ENCODE measurements around the gene EMP1.

Gene EMP1

DNA sequence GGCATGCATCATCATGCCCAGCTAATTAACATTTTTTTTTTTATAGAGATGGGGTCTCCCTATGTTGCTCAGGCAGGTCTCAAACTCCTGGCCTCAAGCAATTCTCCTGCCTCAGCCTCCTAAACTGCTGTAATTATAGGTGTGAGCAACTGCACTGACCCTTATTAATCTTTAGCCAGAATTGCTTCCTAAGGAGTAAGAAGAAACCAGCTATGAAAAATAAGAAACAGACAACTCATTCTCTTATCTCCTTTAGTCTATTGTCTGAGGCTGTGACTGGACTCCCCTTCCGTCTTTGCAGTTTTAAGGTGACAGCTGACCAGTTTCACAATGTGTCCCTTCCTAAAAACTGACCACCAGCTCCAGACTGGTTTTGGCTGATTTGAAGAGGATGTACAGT lies 52.4 kb downstream of the EMP1 start:
- no peaks in the 10 kb centered on the region for H3K27me3 ChIP-seq (ENCODE audit: control insufficient read depth in 5 of 5, insufficient read depth in 4 of 5, low read length in 5 of 5)
- no peak overlapping the region for H3K27ac ChIP-seq (ENCODE audit: low read depth, low read length)
- no peaks in the 10 kb centered on the region for H3K4me1 ChIP-seq (ENCODE audit: control insufficient read depth in 5 of 5, insufficient read depth in 5 of 5, low read length in 5 of 5)

DNA sequence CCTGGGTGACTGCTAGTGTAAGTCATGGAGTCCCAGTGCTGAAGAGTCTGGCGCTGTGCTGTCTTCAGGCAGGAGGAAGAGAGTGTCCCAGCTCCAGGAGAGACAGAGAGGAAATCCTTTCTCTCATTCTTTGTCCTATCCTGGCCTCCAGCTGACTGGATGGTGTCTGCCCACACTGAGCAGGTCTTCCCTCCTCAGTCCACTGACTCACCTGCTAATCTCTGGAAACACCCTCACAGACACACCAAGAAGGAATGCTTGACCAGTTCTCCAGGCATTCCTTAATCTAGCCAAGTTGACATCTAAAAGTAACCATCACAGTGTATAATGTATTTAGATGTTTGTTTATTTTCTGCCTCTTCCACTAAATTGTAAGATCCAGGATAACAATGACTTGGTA lies 53.9 kb downstream of the EMP1 start:
- Histone ChIP-seq H3K27me3 (ENCODE audit: control insufficient read depth in 5 of 5, insufficient read depth in 4 of 5, low read length in 5 of 5) (no peaks in the 10 kb centered on the region), H3K27ac (ENCODE audit: low read depth, low read length) (no peak overlapping the region), H3K9me3 (ENCODE audit: control insufficient read depth in 5 of 5, low read length in 5 of 5) (no peaks in the 10 kb centered on the region), H3K4me3 (ENCODE audit: low read depth in 1 of 5, low read length in 5 of 5) (no peak overlapping the region), H3K9ac (ENCODE audit: low read length in 5 of 5) (no peak overlapping the region), H3K4me1 (ENCODE audit: control insufficient read depth in 5 of 5, insufficient read depth in 5 of 5, low read length in 5 of 5) (peaks cover 0 to under 1% (median 0%) of the 10 kb centered on the region in 5 donors), H3K36me3 (ENCODE audit: control insufficient read depth in 5 of 5, insufficient read depth in 5 of 5, low read length in 5 of 5) (no peaks in the 10 kb centered on the region)

More for the DNA sequence above, 52.4 kb downstream of the EMP1 start:
- Histone ChIP-seq H3K9me3 (ENCODE audit: control insufficient read depth in 5 of 5, low read length in 5 of 5) (no peaks in the 10 kb centered on the region), H3K36me3 (ENCODE audit: control insufficient read depth in 5 of 5, insufficient read depth in 5 of 5, low read length in 5 of 5) (no peaks in the 10 kb centered on the region), H3K9ac (ENCODE audit: low read length in 5 of 5) (no peak overlapping the region), H3K4me3 (ENCODE audit: low read depth in 1 of 5, low read length in 5 of 5) (no peak overlapping the region)

DNA sequence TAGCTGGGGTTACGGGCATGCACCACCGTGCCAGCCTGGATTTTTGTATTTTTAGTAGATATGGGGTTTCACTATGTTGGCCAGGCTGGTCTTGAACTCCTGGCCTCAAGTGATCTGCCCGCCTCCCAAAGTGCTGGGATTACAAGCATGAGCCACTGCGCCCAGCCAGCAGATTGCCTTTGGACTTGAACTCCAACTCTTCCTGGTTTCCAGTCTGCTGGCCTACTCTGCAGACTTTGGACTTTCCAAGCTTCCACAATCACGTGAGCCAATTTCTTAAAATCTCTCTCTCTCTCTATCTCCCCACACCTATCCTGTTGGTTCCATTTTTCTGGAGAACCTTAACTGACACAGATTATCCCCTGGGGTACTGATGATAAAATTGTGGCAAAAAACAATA lies 55.0 kb downstream of the EMP1 start:
- H3K4me1 ChIP-seq (ENCODE audit: control insufficient read depth in 5 of 5, insufficient read depth in 5 of 5, low read length in 5 of 5): peaks cover 4 to 12% (median 7%) of the 10 kb centered on the region in 5 donors
- no peaks in the 10 kb centered on the region for H3K27me3 ChIP-seq (ENCODE audit: control insufficient read depth in 5 of 5, insufficient read depth in 4 of 5, low read length in 5 of 5)
- no peak overlapping the region for H3K9ac ChIP-seq (ENCODE audit: low read length in 5 of 5)
- H3K27ac ChIP-seq (ENCODE audit: low read depth, low read length): no peak overlapping the region
- no peaks in the 10 kb centered on the region for H3K36me3 ChIP-seq (ENCODE audit: control insufficient read depth in 5 of 5, insufficient read depth in 5 of 5, low read length in 5 of 5)
- no peak overlapping the region for H3K4me3 ChIP-seq (ENCODE audit: low read depth in 1 of 5, low read length in 5 of 5)
- no peaks in the 10 kb centered on the region for H3K9me3 ChIP-seq (ENCODE audit: control insufficient read depth in 5 of 5, low read length in 5 of 5)

DNA sequence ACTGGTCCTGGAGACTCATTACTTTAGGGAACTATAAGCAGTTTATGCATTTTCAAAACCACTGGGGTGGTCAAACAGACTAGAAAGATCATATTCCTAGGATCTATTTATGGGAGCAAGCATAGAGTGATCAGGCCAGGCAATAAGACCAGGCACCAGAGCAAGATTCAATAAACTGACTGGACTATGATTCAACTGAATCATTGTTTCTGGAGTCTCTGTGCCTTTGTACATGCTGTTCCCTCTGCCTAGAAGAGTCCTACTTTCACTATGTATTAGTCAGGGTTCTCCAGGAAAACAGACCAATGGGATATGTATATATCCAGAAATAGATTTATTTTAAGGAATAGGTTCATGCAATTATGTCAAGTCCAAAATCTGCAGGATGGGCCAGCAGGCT lies 55.5 kb downstream of the EMP1 start:
- H3K36me3 ChIP-seq (ENCODE audit: control insufficient read depth in 5 of 5, insufficient read depth in 5 of 5, low read length in 5 of 5): no peaks in the 10 kb centered on the region
- no peak overlapping the region for H3K27ac ChIP-seq (ENCODE audit: low read depth, low read length)
- H3K4me3 ChIP-seq (ENCODE audit: low read depth in 1 of 5, low read length in 5 of 5): no peak overlapping the region

DNA sequence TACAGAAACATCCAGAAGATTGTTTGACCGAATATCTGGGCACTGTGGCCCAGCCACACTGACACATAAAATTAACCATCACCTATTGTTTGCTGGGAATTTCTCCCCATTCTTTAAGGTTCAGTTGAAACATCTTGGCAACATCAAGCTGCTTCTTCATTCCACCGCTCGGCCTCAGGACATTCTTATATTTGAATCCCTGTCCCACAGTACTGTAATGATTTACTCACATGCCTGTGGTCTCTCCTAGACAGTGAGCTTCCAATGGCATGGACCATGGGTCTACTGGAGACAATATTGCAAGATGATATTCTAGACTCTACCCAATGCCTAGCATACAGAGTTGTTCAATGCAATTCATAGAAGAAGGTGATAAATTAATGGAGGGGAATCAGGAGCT lies 56.1 kb downstream of the EMP1 start:
- Histone ChIP-seq H3K4me1 (ENCODE audit: control insufficient read depth in 5 of 5, insufficient read depth in 5 of 5, low read length in 5 of 5) (peaks cover 4 to 17% (median 7%) of the 10 kb centered on the region in 5 donors), H3K27ac (ENCODE audit: low read depth, low read length) (no peak overlapping the region), H3K9me3 (ENCODE audit: control insufficient read depth in 5 of 5, low read length in 5 of 5) (no peaks in the 10 kb centered on the region), H3K27me3 (ENCODE audit: control insufficient read depth in 5 of 5, insufficient read depth in 4 of 5, low read length in 5 of 5) (no peaks in the 10 kb centered on the region), H3K4me3 (ENCODE audit: low read depth in 1 of 5, low read length in 5 of 5) (no peak overlapping the region), H3K9ac (ENCODE audit: low read length in 5 of 5) (no peak overlapping the region), H3K36me3 (ENCODE audit: control insufficient read depth in 5 of 5, insufficient read depth in 5 of 5, low read length in 5 of 5) (no peaks in the 10 kb centered on the region)

More for the DNA sequence above, 55.5 kb downstream of the EMP1 start:
- Histone ChIP-seq H3K9me3 (ENCODE audit: control insufficient read depth in 5 of 5, low read length in 5 of 5) (no peaks in the 10 kb centered on the region), H3K4me1 (ENCODE audit: control insufficient read depth in 5 of 5, insufficient read depth in 5 of 5, low read length in 5 of 5) (peaks cover 4 to 13% (median 7%) of the 10 kb centered on the region in 5 donors), H3K9ac (ENCODE audit: low read length in 5 of 5) (no peak overlapping the region), H3K27me3 (ENCODE audit: control insufficient read depth in 5 of 5, insufficient read depth in 4 of 5, low read length in 5 of 5) (no peaks in the 10 kb centered on the region)

DNA sequence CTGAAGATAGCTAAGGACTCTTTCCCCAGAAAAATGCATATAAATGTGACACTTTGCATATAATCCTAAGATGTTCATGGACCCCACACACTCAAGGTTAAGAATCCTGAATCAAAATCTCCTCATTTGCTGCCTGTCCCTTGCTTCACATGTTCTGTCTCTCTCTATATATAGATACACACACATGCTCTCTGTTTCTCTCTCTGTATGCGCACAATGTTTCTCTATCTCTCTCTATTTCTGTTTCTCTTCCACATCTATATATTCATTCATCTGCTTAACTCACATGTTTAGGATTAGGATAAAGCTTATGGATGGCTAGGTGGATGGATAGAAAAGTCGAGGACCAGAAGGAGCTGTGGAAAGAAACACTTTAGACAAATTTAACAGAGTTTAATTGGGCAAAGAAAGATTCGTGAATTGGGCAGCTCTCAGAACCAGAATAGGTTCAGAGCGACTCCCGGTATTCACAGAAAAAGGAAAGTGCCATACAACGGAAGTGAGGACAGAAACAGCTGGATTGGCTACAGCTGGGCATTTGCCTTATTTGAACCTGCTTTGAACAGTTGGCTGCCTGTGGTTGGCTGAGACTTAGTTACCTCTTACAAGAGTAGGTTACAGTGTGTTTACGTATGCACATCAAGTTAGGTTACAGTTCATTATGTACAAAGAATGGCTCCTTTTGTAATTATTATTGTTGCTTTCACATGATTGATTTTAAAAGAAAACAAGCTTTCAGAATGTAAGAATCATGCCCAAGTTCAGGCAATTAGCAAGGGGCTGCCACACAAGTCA lies 57.6 kb downstream of the EMP1 start:
- no peaks in the 10 kb centered on the region for H3K36me3 ChIP-seq (ENCODE audit: control insufficient read depth in 5 of 5, insufficient read depth in 5 of 5, low read length in 5 of 5)
- no peaks in the 10 kb centered on the region for H3K27me3 ChIP-seq (ENCODE audit: control insufficient read depth in 5 of 5, insufficient read depth in 4 of 5, low read length in 5 of 5)
- H3K9me3 ChIP-seq (ENCODE audit: control insufficient read depth in 5 of 5, low read length in 5 of 5): no peaks in the 10 kb centered on the region
- H3K4me1 ChIP-seq (ENCODE audit: control insufficient read depth in 5 of 5, insufficient read depth in 5 of 5, low read length in 5 of 5): peaks cover 4 to 17% (median 7%) of the 10 kb centered on the region in 5 donors
- no peak overlapping the region for H3K9ac ChIP-seq (ENCODE audit: low read length in 5 of 5)
- H3K4me3 ChIP-seq (ENCODE audit: low read depth in 1 of 5, low read length in 5 of 5): no peak overlapping the region
- H3K27ac ChIP-seq (ENCODE audit: low read depth, low read length): no peak overlapping the region

DNA sequence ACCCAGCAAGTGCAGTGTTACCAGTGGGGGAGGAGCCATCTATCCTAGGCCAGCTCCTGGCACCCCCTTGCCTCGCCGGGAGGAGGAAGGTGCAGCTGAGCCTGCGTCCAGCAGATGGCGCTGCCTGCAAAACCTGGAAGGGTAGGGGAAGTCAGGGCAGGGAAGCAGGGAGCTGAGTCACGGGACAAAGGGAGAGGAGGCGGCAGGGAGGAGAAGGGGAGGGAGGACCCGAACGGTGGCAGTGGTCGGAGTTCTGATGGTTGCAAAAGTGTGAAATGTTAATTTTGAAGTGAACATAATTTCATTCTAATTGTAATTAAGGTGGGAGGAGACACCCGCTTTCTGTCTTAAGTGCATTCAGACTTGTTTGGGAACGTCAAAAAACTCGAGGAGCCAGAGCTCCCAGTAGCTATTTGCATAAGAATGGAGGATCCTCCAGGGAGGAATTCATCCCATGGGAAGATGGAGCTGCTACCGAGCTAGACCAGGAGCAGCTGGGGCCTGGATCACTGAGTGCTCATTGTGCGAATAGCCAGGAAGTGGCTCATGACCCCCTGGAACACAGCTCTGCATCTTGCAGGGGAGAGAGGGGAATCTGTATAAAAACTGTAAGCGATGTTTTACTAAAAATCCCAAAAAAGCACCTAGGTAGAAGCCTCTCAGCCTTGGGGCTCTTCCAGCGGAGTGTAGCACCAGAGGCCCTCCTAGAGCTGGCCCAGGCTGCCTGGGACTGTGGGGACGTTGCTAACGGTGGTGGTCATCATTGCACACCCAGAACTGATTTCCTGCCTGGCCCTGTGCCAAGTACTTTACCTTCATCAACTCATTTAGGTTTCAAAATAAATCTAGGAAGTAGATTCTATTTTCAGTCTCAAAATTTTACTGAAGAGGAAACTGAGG lies 59.5 kb downstream of the EMP1 start:
- Histone ChIP-seq H3K27ac (ENCODE audit: low read depth, low read length) (no peak overlapping the region), H3K36me3 (ENCODE audit: control insufficient read depth in 5 of 5, insufficient read depth in 5 of 5, low read length in 5 of 5) (no peaks in the 10 kb centered on the region), H3K9ac (ENCODE audit: low read length in 5 of 5) (peak overlapping the region in 2 of 5 donors; percentile 2 to 9), H3K9me3 (ENCODE audit: control insufficient read depth in 5 of 5, low read length in 5 of 5) (no peaks in the 10 kb centered on the region), H3K4me3 (ENCODE audit: low read depth in 1 of 5, low read length in 5 of 5) (peak overlapping the region; percentile 57 to 73 (median 67)), H3K4me1 (ENCODE audit: control insufficient read depth in 5 of 5, insufficient read depth in 5 of 5, low read length in 5 of 5) (peaks cover 4 to 17% (median 7%) of the 10 kb centered on the region in 5 donors), H3K27me3 (ENCODE audit: control insufficient read depth in 5 of 5, insufficient read depth in 4 of 5, low read length in 5 of 5) (no peaks in the 10 kb centered on the region)

DNA sequence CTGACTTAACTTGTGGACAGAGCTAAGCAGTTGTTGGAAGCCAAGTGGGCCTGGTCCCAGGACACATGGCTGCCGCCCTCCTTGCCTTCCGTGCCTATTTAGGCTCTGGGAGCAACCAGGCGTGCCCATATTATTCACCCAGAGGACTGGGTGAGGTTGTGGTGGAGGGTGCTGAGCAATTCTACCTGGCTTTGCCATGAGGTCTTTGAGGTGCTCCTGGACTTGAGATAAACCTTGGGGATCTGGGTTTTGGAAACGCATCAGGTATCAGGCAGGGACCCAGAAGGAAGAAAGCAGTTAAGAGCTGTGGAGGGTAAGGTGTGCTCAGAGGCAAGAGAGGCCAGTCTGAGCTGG lies 60.1 kb downstream of the EMP1 start:
- no peak overlapping the region for H3K4me3 ChIP-seq (ENCODE audit: low read depth in 1 of 5, low read length in 5 of 5)
- H3K27me3 ChIP-seq (ENCODE audit: control insufficient read depth in 5 of 5, insufficient read depth in 4 of 5, low read length in 5 of 5): no peaks in the 10 kb centered on the region
- H3K27ac ChIP-seq (ENCODE audit: low read depth, low read length): no peak overlapping the region
- no peak overlapping the region for H3K9ac ChIP-seq (ENCODE audit: low read length in 5 of 5)
- peaks cover 4 to 17% (median 7%) of the 10 kb centered on the region in 5 donors for H3K4me1 ChIP-seq (ENCODE audit: control insufficient read depth in 5 of 5, insufficient read depth in 5 of 5, low read length in 5 of 5)
- no peaks in the 10 kb centered on the region for H3K36me3 ChIP-seq (ENCODE audit: control insufficient read depth in 5 of 5, insufficient read depth in 5 of 5, low read length in 5 of 5)
- no peaks in the 10 kb centered on the region for H3K9me3 ChIP-seq (ENCODE audit: control insufficient read depth in 5 of 5, low read length in 5 of 5)

DNA sequence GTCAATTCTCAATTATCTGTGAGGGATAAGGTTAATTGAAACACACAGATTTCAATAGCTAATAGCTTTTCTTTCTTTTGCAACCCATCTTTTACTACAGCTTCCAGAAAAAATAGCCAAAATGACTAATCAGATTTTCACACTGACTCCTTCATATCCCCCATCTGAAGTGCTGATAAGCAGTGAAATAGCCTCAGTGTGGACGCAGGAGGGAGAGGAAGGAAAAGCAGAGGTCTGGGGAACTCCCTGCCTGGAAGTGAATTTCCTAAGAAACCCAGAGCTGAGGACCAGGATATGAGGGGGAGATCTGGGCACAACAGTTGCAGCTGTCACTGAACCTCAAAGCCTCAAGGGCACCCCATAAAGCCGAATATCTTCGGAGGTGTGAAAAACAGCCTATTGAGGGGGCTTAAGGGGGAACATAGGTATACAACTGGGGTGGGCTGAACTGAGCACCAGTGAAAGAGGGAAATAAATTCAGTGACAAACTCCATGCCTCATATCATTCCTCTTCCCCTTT lies 60.9 kb downstream of the EMP1 start:
- H3K27me3 ChIP-seq (ENCODE audit: control insufficient read depth in 5 of 5, insufficient read depth in 4 of 5, low read length in 5 of 5): no peaks in the 10 kb centered on the region
- H3K9ac ChIP-seq (ENCODE audit: low read length in 5 of 5): no peak overlapping the region
- H3K4me3 ChIP-seq (ENCODE audit: low read depth in 1 of 5, low read length in 5 of 5): no peak overlapping the region
- peaks cover 4 to 17% (median 7%) of the 10 kb centered on the region in 5 donors for H3K4me1 ChIP-seq (ENCODE audit: control insufficient read depth in 5 of 5, insufficient read depth in 5 of 5, low read length in 5 of 5)
- no peak overlapping the region for H3K27ac ChIP-seq (ENCODE audit: low read depth, low read length)
- H3K36me3 ChIP-seq (ENCODE audit: control insufficient read depth in 5 of 5, insufficient read depth in 5 of 5, low read length in 5 of 5): no peaks in the 10 kb centered on the region
- no peaks in the 10 kb centered on the region for H3K9me3 ChIP-seq (ENCODE audit: control insufficient read depth in 5 of 5, low read length in 5 of 5)

DNA sequence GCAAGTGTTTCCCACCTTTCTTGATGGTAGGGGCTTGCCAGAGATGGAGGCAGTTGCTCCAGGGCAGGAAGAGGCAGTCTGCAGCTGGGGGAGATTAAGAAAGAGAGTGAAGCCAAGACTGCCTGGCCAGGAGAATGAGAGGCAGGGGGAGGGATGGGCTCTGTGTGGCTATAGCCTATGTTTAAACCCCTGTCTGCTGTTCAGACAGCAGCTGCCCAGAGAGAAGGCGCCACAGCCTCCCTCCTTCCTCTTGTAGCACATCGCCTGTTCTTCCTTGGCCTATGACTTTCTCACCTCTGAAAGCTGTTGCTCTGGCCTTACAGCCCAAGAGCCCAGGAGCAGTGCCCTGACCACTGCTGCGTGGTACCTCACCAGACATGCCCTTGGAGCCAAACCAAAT lies 61.7 kb downstream of the EMP1 start:
- H3K4me1 ChIP-seq (ENCODE audit: control insufficient read depth in 5 of 5, insufficient read depth in 5 of 5, low read length in 5 of 5): peaks cover 4 to 17% (median 7%) of the 10 kb centered on the region in 5 donors
- no peaks in the 10 kb centered on the region for H3K9me3 ChIP-seq (ENCODE audit: control insufficient read depth in 5 of 5, low read length in 5 of 5)
- no peak overlapping the region for H3K9ac ChIP-seq (ENCODE audit: low read length in 5 of 5)
- no peaks in the 10 kb centered on the region for H3K27me3 ChIP-seq (ENCODE audit: control insufficient read depth in 5 of 5, insufficient read depth in 4 of 5, low read length in 5 of 5)
- H3K4me3 ChIP-seq (ENCODE audit: low read depth in 1 of 5, low read length in 5 of 5): no peak overlapping the region
- H3K36me3 ChIP-seq (ENCODE audit: control insufficient read depth in 5 of 5, insufficient read depth in 5 of 5, low read length in 5 of 5): no peaks in the 10 kb centered on the region
- H3K27ac ChIP-seq (ENCODE audit: low read depth, low read length): no peak overlapping the region
